WI38 (cell line): Measurements from ENCODE around the gene KDM2A.

Experiments used
- H3K4me3 ChIP-seq: 2 replicates; pipeline ENCODE4 v1.5.1; 2011; ENCODE audit warnings: low read depth, mild to moderate bottlenecking, control low read depth, low read length
- CTCF ChIP-seq: IDR thresholded peaks from 2 replicates; pipeline ENCODE4 v1.5.1; 2012; ENCODE audit warnings: low read depth, mild to moderate bottlenecking, control low read depth, low read length

The KDM2A gene

GRCh38 chr11:67293090-67293489, 174.0 kb downstream of the KDM2A start:
- no peak for TF ChIP-seq CTCF
- no peak overlapping the region for H3K4me3 ChIP-seq

- H3K4me3 ChIP-seq = no peak overlapping the region
- no peak for TF ChIP-seq CTCF
These were observed 176.8 kb downstream of the KDM2A start for GRCh38 chr11:67295846-67296245.

GRCh38 chr11:67298786-67299185, 179.7 kb downstream of the KDM2A start:
- no peak overlapping the region for H3K4me3 ChIP-seq
- no peak for TF ChIP-seq CTCF

GRCh38 chr11:67299471-67300191, 180.6 kb downstream of the KDM2A start:
- TF ChIP-seq CTCF = no peak
- H3K4me3 ChIP-seq = no peak overlapping the region

- H3K4me3 ChIP-seq = no peak overlapping the region
- no peak for TF ChIP-seq CTCF
These were observed 181.2 kb downstream of the KDM2A start for GRCh38 chr11:67300256-67300755.

GRCh38 chr11:67300756-67301312, 181.8 kb downstream of the KDM2A start:
- TF ChIP-seq CTCF = no peak
- H3K4me3 ChIP-seq = no peak overlapping the region

GRCh38 chr11:67301313-67301921, 182.4 kb downstream of the KDM2A start:
- TF ChIP-seq CTCF = no peak
- H3K4me3 ChIP-seq = no peak overlapping the region
